ENCODE results near the gene ERBB2.

DNA sequence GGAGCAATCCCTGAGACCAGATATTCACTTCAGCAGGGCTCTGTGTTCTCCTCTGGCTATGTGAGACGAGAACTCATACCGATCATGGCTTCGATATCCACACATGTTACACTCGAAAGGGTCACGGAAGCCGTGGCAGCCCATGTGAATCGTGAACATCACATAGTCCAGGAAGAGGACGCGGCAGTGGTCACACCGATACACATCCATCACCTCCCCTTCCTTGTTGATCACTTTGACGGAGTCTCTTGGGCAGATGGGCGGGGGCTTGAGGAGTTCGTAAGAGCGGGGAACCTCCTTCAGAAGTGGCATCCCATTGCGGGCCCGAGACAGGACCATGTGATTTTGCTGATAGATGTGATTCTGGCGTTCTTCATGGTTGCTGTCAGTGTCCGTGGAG lies 65.9 kb downstream of the ERBB2 start:
- TF ChIP-seq, protein P1, sequence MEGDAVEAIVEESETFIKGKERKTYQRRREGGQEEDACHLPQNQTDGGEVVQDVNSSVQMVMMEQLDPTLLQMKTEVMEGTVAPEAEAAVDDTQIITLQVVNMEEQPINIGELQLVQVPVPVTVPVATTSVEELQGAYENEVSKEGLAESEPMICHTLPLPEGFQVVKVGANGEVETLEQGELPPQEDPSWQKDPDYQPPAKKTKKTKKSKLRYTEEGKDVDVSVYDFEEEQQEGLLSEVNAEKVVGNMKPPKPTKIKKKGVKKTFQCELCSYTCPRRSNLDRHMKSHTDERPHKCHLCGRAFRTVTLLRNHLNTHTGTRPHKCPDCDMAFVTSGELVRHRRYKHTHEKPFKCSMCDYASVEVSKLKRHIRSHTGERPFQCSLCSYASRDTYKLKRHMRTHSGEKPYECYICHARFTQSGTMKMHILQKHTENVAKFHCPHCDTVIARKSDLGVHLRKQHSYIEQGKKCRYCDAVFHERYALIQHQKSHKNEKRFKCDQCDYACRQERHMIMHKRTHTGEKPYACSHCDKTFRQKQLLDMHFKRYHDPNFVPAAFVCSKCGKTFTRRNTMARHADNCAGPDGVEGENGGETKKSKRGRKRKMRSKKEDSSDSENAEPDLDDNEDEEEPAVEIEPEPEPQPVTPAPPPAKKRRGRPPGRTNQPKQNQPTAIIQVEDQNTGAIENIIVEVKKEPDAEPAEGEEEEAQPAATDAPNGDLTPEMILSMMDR (IDR thresholded peaks at IDR 0.05; ENCODE audit: control extremely low read depth in 1 of 3, insufficient read depth in 1 of 3, low read depth in 1 of 3, low read length in 3 of 3) = no peak
- TF ChIP-seq GTF2F1 (IDR thresholded peaks at IDR 0.05; ENCODE audit: borderline replicate concordance, low read depth, low read length) (no peak), POLR2A (IDR thresholded peaks at IDR 0.05; ENCODE audit: control extremely low read depth in 1 of 2, low read depth in 2 of 2, low read length in 2 of 2) (no peak), JUND (IDR thresholded peaks at IDR 0.05; ENCODE audit: low read length) (no peak), TAF7 (optimal IDR thresholded peaks at IDR 0.05; ENCODE audit: borderline replicate concordance, low read depth, low read length) (no peak), EP300 (IDR thresholded peaks at IDR 0.05; ENCODE audit: borderline replicate concordance in 1 of 2, low read depth in 2 of 2, low read length in 2 of 2) (no peak), CBX5 (IDR thresholded peaks at IDR 0.05; ENCODE audit: low read depth, low read length) (no peak), EGR1 (IDR thresholded peaks at IDR 0.05; ENCODE audit: borderline replicate concordance, low read depth, low read length) (no peak), CEBPB (IDR thresholded peaks at IDR 0.05; ENCODE audit: low read depth, low read length) (no peak), SIX5 (IDR thresholded peaks at IDR 0.05; ENCODE audit: low read depth, low read length) (no peak), CREB1 (IDR thresholded peaks at IDR 0.05) (no peak), CHD1 (IDR thresholded peaks at IDR 0.05; ENCODE audit: low read depth, low read length) (no peak)
